Type B pancreatic cell (in vitro differentiated cells): ENCODE data around the gene BCL11B. TPM values are rescaled to one million over a fixed set of nuclear protein-coding genes. Genes with fewer than 3 reads are reported as not detected.
"Not testable (repeated sequence)": the region's sequence is repeated elsewhere in the genome, so short reads cannot be mapped to it uniquely, and the experiment has no call there.

Experiments used
- DNase-seq: peaks from one replicate; pipeline ENCODE4 v3.0.0; 2021; ENCODE audit warnings: mixed read lengths; ENCODE audit not compliant: unreplicated experiment; ENCODE audit errors: extremely low spot score
- H3K27ac Mint-ChIP-seq: 2 replicates; pipeline ENCODE4 v1.8.0; 2021; ENCODE audit warnings: mild to moderate bottlenecking, mixed read lengths
- H3K27me3 Mint-ChIP-seq: 2 replicates; pipeline ENCODE4 v1.8.0; 2021; ENCODE audit warnings: mixed read lengths
- H3K36me3 Mint-ChIP-seq: 2 replicates; pipeline ENCODE4 v1.8.0; 2021; ENCODE audit warnings: mixed read lengths
- H3K4me1 Mint-ChIP-seq: one replicate; pipeline ENCODE4 v1.8.0; 2021; ENCODE audit warnings: mixed read lengths; ENCODE audit not compliant: unreplicated experiment
- H3K4me3 Mint-ChIP-seq: 2 replicates; pipeline ENCODE4 v1.8.0; 2021; ENCODE audit warnings: mild to moderate bottlenecking, mixed read lengths
- H3K9me3 Mint-ChIP-seq: 2 replicates; pipeline ENCODE4 v1.8.0; 2021; ENCODE audit warnings: mixed read lengths
- total RNA-seq: library from RNA; stranded (reverse); gene quantifications from 2 replicates; pipeline ENCODE4 v1.2.1, GENCODE V29; 2021; ENCODE audit warnings: low replicate concordance
- TF ChIP-seq, protein P1 (sequence below): fragments of 200-600 bp; sonication (generic); conservative IDR thresholded peaks from 2 replicates; pipeline ENCODE4 v1.5.0; 2021; ENCODE audit warnings: antibody characterized with exemption, mild to moderate bottlenecking

The BCL11B gene
- total RNA-seq, 1 donor from 2014 or later: 11.4 TPM

DNA sequence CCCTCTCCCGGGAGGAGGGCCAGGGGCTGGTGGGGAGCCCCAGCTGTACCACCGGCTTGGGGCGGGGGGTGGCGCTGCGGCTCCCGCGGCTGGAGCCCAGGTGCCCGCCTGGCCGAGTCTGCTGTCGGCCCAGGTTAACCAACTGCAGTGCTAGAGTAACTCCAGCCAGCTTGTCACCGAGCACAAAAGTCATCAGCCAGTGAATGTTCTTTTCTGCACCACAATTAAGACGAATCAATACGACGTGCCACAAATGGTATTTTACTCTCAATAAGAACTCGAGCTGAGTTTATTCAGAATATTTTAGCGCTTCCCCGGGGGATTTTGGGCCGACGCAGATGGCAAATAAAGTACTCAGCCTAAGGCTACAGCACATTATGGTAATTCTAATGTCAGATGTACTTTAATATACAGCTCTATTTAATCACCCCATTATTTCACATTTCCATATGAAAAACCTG lies 83.2 kb downstream of the BCL11B start:
- no peaks in the 10 kb centered on the region for H3K9me3 Mint-ChIP-seq
- H3K4me1 Mint-ChIP-seq: peaks cover 30% of the 10 kb centered on the region
- no peak overlapping the region for H3K27ac Mint-ChIP-seq
- no peak overlapping the region for H3K4me3 Mint-ChIP-seq
- H3K36me3 Mint-ChIP-seq: peaks cover 8% of the 10 kb centered on the region
- no peak for DNase-seq
- no peaks in the 10 kb centered on the region for H3K27me3 Mint-ChIP-seq
- TF ChIP-seq, protein P1, sequence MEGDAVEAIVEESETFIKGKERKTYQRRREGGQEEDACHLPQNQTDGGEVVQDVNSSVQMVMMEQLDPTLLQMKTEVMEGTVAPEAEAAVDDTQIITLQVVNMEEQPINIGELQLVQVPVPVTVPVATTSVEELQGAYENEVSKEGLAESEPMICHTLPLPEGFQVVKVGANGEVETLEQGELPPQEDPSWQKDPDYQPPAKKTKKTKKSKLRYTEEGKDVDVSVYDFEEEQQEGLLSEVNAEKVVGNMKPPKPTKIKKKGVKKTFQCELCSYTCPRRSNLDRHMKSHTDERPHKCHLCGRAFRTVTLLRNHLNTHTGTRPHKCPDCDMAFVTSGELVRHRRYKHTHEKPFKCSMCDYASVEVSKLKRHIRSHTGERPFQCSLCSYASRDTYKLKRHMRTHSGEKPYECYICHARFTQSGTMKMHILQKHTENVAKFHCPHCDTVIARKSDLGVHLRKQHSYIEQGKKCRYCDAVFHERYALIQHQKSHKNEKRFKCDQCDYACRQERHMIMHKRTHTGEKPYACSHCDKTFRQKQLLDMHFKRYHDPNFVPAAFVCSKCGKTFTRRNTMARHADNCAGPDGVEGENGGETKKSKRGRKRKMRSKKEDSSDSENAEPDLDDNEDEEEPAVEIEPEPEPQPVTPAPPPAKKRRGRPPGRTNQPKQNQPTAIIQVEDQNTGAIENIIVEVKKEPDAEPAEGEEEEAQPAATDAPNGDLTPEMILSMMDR: no peak

DNA sequence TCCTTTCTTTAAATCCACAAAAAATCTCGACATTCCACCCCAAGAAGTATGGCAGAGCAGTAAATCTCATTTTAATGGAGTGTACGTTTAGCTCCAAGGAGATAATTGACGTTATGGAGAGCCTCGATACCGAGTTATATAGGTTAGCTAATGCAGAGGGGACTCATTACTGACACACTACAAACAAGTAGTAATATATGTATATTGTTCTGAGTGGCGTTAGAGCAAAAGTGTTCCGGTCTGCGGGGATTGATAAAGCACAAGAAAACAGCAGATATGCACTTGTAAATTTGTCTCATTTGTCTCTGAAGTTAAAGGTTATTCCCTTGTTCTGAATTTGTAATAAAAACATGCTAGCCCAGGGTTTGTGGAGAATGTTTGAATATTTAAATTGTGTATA lies 84.1 kb downstream of the BCL11B start:
- no peaks in the 10 kb centered on the region for H3K9me3 Mint-ChIP-seq
- H3K4me3 Mint-ChIP-seq: no peak overlapping the region
- TF ChIP-seq, protein P1: no peak
- H3K27ac Mint-ChIP-seq: no peak overlapping the region
- H3K36me3 Mint-ChIP-seq: peaks cover 8% of the 10 kb centered on the region
- peaks cover 27% of the 10 kb centered on the region for H3K4me1 Mint-ChIP-seq
- H3K27me3 Mint-ChIP-seq: no peaks in the 10 kb centered on the region
- no peak for DNase-seq

DNA sequence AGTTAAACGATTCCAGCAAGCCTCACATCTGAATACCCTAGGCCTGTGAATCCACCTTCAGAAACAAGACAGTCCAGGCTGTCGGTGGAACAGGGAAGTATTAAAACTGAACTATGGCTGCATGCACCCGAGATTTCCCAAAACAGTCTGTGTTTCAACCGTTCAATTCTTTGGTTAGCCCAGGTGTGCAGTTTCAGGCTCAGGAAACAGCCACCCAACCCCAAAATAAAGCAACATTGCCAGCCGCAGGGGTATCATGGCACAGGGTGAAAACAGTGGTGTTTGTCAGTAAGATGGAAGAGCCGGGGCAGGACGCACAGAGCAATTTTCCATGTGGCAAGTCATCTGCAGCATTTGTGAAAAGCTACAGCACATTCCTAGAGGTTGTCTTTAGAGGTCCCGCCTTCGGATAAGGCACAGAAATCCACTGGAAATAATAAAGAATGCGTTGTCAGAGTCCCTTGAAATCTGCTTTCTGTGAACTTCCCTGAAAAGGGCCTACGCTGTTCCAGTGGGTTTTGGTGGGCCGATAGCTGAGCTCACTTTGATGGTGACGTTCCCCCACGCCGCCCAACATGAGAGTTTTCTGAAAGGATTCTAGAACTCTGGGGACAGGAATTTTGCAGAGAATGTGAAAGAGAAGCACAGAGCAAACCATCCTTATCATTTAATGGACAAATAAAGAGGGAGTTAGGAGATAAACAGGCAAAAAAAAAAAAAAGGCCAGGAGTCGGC lies 84.9 kb downstream of the BCL11B start:
- no peak for DNase-seq
- Mint-ChIP-seq H3K36me3 (peaks cover 8% of the 10 kb centered on the region), H3K27me3 (no peaks in the 10 kb centered on the region), H3K9me3 (no peaks in the 10 kb centered on the region), H3K4me1 (peaks cover 27% of the 10 kb centered on the region), H3K4me3 (no peak overlapping the region), H3K27ac (no peak overlapping the region)
- TF ChIP-seq, protein P1: no peak

- not testable (repeated sequence) for H3K9me3 Mint-ChIP-seq, H3K27ac Mint-ChIP-seq, H3K36me3 Mint-ChIP-seq, H3K4me3 Mint-ChIP-seq, DNase-seq, H3K27me3 Mint-ChIP-seq
- peaks cover 24% of the 10 kb centered on the region for H3K4me1 Mint-ChIP-seq
Observed at GRCh38 chr14:99186336-99186735, 85.7 kb downstream of the BCL11B start.

DNA sequence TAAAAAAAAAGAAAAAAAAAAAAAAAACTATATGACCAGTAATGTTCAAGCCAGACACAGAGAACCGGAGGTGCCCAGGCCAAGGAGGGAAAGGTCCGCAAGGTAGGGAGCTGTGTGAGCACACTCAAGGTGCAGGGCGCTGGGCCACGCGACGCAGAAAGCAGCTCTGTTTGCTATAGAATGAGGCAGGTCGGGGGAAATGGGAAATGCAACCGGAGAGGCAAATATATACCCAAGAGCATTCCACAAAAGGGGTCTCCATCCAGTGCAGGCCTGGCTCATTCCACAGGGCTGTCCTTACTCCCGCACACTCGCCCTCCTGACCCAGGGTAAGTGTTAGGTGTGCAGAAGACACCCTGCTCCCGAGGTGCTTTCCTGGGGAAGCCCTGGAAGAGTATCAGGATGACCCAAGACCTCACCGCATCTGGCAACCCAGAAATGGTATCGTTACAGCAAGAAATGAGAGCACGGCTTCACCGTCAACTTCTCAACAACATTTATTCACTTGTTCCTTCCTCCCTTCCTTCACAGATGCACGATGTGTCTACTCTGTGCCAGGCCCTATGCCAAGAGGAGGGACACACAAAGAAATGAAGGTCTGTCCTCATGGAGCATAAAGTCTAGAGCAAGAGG lies 86.4 kb downstream of the BCL11B start:
- Mint-ChIP-seq H3K9me3 (no peaks in the 10 kb centered on the region), H3K4me1 (peaks cover 20% of the 10 kb centered on the region), H3K27me3 (no peaks in the 10 kb centered on the region), H3K27ac (no peak overlapping the region), H3K36me3 (peaks cover 8% of the 10 kb centered on the region), H3K4me3 (no peak overlapping the region)
- TF ChIP-seq, protein P1: no peak
- DNase-seq: no peak

GRCh38 chr14:99183716-99184115 lies 88.3 kb downstream of the BCL11B start:
- Mint-ChIP-seq H3K36me3 (peaks cover 12% of the 10 kb centered on the region), H3K27ac (no peak overlapping the region), H3K4me3 (no peak overlapping the region), H3K27me3 (no peaks in the 10 kb centered on the region), H3K9me3 (no peaks in the 10 kb centered on the region), H3K4me1 (peaks cover 28% of the 10 kb centered on the region)
- DNase-seq: no peak
- TF ChIP-seq, protein P1: no peak
